Stimulated activated CD4-positive, alpha-beta T cell treated with anti-CD3 and anti-CD28 coated beads, Interleukin-15, amount 100 ng/mL, for 48 hours (primary cell): Measurements from ENCODE around the gene PHF10.
A peak's percentile ranks its signal among the peaks of the same experiment; 100 is the strongest.
"Not testable (repeated sequence)": the region's sequence is repeated elsewhere in the genome, so short reads cannot be mapped to it uniquely, and the experiment has no call there.

ENCODE experiments used
- DNase-seq, 2 donors: peaks; one replicate each; pipeline ENCODE4 v3.0.0-alpha.2; 2020; ENCODE audit warnings: low read depth in 2 of 2

Gene PHF10

DNA sequence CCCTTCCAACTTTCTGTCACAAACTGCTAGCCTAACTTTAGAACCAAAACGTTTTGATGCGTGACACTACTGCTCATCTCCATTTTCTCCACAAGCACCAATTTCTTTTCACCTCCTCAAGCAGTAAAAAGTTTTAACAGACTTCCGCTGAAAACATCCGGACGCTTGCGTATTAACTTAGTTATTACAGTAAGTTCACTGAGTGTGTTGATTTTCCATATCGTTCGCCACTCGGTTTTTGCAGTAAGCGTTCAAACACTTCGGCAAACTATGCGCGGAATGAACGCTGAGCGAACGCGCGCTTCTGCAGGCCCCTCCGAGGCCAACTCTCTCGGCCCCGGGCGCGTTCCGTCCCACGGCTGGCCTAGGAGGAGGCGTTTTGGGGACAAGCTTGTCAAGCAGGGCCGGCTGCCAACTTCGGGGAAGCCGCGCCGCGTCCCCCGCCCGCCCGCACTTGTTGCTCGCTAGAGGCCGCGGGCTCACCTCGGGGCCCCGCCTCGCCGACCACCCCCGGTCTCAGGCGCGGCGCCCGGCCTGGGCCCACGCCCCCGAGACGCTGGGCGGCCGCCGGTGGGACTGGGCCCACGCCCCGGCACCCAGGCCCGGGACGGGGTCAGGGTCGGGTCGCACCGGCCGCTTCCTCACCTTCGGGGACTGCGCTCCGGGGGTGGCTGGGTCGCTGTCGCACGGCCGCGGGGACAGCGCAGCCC, 945 bp downstream of the PHF10 start:
- DNase-seq, result peak in 1 of 2 donors; percentile 40

DNA sequence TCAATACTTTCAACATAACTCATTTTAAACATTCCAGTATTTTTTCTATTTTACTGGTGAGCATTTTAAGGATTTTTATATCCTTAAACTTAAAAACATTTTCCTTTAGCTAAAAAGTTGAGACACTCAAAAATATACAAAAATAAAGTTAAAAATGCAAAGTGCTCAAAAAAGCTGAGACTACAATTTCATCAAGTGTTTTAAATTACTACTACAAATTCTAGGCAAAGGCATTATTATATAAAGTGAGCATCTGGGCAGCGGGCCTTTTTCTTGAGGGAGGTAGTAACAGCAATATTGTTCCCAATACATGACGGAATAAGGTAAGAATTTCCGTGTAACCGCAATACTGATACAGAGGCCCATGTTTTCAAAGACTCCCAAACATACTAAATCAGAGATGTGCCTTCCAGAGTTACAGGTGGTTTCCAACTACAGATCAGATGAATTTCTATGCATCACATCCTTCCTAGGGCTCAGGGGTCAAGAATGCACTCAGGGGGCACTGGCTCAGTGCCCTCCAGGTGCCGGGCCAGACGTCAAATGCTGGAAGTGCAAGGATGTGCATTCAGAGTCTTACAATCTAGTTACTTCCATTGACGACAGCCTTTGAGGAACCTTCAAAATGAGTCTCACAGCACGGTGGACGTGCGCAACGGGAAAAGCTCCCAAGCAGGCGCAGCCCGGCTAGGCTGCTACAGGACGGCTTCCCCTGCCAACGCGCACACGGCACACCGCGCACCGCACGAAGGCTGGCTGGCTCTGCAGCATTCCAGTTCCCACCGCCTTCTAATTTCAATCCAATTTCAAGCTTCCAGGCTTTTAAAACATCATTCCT, 1.7 kb downstream of the PHF10 start:
- peak in 1 of 2 donors; percentile 13 for DNase-seq

DNA sequence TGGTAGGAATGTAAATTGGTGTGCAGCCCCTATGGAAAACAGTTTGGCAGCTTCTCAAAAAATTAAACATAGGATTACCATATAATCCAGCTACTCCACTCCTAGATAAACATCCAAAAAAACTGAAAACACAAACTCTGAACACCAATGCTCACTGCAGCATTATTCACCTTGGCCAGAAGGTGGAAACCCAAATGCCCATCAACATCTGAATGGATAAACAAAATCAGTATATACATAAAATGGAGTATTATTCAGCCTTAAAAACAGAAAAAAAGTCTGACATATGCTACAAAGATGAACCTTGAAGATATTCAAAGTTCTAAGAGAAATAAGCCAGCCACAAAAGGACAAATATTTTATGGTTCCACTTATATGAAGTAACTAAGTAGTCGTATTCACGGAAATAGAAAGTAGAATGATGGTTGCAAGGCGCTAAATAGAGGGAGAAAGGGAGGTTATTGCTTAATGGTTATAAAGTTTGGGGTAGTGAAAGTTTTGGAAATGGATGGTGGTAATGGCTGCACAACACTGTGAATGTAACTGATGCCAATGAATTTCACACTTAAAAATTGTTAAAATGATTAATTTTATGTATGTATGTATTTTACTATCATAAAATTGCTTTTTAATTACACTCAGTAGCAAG, 4.0 kb downstream of the PHF10 start:
- DNase-seq, result no peak

DNA sequence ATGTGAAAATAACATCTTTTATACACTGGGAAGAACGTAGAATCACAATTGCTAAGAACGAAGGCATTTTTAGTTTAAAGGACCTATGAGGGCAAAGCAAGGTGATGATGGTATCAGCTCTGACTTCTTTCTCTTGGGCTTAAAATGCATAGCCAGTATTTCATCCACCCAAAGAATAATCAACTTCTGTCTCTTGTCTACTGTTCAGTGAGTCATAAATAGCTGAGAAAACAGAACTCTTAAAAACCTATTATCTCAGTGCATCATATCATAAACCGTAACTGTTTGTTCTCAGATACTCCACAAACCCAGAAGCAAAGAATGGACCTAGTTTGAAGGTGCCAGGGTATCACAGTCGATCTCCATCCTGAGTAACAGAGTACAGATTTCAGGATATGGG, 5.2 kb downstream of the PHF10 start:
- DNase-seq, result no peak

DNA sequence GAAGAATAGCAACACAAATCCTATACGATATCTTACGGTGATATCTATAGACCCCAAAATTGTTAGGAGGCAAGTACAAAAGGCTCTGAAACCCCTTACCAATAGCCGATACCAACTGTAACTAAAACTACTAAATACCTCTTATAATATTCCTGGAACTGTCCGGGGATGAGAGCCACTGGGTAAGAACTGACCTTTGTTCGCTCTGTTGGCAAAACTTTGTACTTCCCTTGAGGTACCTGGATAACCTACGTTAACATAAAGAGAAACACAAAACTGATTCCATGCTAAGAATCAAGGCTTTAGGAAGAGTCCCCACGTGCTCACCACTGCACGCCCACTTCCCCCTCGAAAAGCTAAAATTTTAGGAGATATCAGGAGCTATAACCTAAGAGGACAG, 9.7 kb downstream of the PHF10 start:
- no peak for DNase-seq

DNA sequence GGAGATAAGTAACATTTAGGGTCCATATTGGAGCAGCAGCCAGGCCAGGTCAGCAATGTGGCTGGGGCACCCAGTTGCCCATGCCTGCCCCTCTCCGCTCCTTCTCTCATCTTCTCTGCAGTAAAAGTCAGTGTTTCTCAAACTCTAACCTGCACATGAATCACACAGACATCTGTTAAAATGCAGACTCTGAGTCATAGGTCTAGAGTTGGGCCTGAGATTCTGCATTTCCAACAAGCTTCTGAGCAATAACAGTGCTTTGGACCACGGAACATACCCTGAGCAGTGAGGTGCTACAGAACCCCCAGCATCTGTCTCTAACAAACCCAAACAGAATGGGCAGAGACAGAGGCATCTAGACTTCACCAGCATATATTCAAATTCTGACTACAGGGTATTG, 10.1 kb downstream of the PHF10 start:
- DNase-seq, result no peak

DNA sequence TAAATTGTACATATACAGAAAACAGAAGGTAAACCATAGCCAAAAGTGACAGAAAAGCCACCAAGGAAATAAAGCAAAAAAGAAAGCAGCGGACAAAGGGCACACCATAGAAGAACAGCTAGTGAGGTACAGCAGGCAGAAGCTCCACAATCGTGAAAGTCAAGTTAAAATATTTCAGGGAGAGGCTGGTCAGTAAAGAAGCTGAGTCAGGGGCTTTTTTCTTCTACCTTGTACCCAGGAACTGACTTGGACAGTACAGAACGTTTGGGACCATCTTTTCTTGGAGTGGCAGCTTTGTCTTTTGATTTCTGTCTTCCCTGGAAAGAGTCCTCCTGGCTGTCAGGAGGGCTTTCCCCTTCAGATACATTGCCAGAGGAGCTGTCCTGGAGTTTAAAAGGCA, 14.3 kb downstream of the PHF10 start:
- no peak for DNase-seq

DNA sequence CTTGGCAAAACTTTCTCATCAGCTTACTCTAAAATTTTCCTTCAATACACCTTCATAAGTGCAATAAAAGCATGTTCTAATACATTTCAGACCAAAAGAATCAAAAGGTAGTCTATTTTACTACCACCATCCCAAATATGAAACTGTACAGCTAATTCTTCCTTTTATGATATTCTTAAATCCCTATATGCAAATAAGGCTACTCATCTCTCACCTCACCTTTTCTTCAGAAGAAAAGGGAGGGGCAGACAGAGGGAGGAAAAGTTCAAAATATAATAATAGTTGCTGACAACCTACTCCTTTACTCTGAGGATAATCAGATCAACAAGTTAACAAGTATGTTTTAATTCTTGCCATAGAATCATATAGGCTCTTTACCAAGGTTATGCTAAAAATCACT, 15.0 kb downstream of the PHF10 start:
- no peak for DNase-seq

DNA sequence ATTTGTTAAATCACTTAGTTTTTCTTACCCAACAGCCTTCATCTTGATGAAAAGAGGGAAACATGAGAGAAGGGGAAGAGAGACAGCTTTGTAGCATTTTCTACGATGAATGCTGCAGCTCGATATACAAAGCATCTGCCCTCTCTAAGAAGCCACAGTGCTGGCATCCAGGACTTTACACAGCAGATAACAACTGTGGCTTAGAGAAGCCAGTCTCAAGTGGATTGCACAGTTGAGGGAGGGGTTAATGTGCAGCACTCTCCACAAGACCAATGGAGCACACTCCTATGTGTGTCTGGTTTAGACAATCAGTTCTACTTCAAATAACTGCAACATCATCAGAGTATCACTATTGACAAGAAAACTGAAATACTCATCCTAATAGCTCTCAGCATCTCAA, 16.5 kb downstream of the PHF10 start:
- no peak for DNase-seq

DNA sequence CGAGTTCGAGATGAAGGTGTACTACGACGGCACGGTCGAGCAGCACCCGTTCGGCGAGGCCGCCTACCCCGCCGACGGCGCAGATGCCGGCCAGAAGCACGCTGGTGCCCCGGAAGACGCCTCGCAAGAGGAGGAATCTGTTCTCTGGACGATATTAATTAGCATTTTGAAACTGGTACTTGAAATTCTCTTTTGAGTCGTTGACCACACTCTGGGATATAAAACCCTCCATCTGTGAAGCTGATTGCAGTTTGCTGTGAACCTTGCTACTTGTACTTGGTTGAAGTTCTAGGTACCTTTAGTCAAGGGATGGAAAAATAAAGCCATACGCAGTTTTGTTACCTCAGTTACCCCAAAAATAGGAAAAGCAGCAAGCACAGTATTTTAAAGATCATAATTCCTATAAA, 21.5 kb downstream of the PHF10 start:
- DNase-seq, result no peak

DNA sequence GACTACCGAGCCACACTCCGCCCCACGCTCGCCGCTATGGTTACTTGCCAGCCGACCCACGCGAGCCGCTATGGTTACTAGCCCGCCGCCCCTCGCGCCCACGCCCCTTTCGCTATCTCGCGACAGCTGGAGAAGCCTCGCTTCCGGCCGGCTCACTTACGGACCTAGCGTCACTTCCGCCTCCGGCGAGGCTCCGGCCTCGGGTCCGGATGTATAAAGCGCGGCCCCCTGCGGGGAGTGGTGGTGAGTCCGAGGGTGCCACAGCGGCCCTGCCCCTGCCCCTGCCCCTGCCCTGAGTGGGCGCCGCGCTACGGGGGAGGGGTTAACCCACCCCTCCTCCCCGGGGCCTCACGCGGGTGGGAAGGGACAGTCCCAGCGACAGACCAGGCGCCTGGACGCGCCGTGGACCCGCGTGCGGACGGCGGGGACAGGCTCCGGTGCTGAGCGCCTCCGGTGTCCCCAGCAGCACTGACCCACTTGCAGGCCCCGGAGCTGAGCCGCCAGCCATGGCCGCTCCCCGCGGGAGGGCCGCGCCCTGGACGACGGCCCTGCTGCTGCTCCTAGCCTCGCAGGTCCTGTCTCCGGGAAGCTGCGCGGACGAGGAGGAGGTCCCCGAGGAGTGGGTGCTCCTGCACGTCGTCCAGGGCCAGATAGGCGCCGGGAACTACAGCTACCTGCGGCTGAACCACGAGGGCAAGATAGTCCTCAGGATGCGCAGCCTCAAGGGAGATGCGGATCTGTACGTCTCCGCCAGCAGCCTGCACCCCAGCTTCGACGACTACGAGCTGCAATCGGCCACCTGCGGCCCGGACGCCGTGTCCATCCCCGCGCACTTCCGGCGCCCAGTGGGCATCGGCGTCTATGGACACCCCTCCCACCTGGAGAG, 22.1 kb downstream of the PHF10 start, which contains the start of the genes C6orf120 and WDR27:
TSS of gene C6orf120 (plus strand) at position 173 of the 886 bp plus-strand sequence. CDS start at position 507, 334 bp downstream.
TSS of gene WDR27 (minus strand) at position 76 of the 886 bp plus-strand sequence. CDS start 13,024 bp downstream, outside the sequence.
- peak; percentile 98 for DNase-seq

DNA sequence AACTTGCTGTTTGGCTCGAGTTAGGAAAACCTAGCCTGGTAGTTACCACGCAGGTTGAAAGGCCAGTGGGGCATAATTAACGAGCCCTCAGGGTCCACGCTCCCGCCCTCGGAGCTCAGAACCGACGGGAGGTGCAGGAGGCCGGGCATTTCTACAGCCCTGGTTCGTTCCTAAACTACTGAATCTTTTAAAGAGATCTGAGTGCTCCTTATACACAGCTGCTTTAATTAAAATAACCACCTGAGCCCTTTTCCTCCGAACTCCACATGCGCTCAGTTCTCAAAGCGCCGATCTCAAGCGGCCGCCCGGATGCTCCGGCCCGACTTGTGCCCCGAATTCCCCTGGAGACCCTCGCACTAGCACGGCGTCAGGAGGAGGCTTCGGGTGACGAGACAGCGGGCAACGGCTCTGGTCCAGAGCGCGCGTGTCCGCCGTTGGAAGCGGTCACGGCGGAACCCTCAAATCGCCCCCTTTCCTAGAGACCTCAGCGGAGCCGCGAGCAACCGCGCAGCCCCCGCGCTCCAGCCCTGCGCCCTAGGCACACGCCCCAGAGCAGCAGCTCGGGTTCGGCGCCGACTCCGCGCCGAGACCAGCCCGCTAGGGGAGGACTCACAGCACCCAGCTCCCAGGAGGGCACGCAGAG, 22.9 kb downstream of the PHF10 start:
- DNase-seq, result no peak

DNA sequence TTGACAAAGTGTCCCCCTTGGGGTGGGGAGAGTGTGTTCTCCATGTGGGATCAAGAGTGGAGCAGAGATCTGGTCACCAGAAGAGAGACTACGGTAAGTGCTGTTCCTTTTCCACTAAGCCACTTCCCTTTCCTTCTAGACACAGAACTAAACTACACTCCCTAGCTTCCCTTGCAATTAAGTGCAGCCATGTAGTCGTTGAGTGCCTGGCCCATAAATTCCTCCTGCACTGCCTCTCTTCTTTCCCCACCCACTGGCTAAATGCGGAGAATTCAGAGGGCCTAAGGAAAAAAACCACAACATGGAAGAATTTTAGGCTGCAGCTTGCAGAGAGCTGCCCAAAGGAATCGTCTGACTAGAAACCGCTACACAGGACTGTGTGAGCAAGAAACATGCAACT, 24.0 kb downstream of the PHF10 start:
- DNase-seq, result no peak

DNA sequence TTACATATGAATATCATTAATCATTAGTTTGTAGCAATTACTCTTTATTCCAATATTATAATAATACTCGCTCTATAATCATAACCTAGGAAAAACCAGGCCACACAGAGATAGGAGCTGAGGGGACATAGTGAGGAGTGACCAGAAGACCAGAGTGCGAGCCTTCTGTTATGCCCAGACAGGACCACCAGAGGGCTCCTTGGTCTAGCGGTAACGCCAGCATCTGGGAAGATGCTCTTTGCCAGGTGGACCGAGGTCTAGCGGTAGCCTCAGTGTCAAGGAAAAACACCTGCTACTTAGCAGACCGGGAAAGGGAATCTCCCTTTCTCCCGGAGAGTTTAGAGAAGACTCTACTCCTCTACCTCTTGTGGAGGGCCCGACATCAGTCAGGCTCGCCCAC, 27.2 kb downstream of the PHF10 start:
- DNase-seq, result not testable (repeated sequence)

DNA sequence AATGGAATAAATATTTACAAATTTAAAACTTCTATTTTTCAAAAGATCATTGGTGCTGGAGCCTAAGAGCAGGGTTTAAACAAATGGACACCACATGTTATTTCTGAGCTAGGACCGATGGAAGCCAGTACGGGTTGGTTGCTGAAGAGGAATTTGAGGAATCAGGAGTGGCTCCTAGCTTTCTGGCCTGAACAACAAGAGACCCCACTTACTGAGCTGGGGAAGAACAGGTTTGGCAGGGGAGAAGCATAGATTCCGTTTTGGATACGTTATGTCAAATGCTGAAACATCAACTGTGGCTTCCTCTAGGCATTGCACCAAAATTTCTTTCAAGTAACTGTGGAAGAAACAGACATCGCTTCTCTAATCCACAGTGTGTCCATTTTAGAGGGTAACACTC, 29.2 kb downstream of the PHF10 start:
- no peak for DNase-seq

DNA sequence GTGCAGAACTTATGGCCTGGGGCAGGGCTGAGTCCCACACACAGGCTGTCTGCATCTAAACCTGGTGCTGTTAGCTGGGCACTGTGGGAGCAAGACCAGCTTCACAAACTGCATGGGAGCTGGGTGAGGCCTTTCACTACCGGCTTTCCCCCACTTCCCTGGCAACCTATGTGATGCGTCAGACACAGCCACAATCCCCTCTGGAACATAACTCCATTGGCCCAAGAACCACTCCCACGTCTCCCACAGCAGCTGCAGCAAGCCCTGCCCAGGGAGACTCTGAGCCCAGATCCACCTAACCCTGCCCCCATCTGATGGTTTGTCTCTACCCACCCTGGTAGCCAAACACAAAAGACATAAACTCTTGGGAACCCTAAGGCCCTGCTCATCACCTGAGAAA, 31.8 kb downstream of the PHF10 start:
- DNase-seq, result no peak

DNA sequence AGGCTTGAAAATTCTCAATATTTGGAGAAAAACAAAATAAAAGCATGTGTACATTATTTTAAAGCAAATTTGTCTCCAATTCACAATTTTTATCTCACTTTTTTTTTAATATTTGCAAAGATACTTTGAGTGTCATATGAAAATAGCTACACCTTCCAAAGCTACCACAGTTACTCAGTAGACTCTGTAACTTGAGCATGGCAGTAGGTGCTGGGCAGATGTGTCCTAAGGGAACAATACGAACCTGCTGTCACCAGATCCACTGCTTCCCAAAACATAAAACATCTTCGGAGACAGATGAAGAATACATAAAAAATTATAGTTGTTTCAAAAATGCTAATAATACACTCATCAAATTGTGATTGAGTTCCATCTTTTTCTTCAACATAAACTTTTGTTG, 33.0 kb downstream of the PHF10 start:
- no peak for DNase-seq

DNA sequence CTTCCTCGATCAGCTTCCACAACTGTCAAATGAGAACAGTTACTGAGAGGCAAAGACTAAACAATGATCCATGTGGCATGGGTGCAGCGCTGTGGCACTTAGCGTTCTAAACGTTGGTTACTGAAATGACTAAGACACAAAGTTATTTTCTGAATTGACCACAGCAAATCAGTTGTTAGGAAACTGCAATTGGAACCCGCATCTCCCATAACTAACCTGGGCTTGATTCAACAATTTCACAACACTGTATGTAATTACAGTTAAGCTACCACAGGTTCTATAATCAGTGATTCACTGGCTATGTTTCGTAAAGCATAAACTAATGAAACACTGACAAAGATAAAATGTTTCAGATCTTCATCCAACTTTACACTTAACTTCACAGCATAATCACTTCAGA, 35.0 kb downstream of the PHF10 start:
- no peak for DNase-seq

DNA sequence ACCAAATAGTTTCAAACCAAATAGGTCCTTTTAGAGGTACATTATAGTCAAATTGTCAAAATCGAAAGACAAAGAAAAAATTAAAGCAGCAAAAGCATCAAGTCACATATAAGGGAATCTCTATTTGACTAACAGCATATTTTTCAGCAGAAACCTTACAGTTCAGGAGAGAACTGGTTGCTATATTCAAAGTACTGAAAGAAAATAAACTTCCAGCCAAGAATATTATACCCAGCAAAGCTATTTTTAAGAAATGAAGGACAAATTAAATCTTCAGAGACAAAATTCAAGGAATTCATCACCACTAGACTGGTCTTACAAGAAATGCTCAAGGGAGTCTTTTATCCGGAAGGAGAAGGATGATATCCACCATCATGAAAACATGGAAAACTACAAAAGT, 38.4 kb downstream of the PHF10 start:
- DNase-seq, result no peak

DNA sequence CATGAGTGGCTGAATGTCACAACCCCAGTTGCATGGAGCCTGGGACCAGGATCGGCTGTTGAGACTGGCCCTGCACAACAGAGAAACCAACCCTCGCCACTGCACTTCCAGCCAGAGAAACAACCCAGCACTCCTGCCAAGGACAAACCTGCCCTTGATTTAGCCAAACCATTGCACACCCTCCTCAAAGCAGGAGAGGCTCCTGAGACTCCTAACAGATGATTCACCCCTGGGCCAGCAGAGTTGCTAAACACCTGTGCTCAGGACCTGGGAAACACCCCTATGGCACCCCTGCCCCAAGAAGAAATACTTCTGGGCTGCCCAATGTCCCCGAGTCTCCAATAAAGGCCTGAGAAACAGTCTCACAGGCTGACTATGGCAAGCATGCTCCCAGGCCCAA, 40.2 kb downstream of the PHF10 start:
- no peak for DNase-seq

DNA sequence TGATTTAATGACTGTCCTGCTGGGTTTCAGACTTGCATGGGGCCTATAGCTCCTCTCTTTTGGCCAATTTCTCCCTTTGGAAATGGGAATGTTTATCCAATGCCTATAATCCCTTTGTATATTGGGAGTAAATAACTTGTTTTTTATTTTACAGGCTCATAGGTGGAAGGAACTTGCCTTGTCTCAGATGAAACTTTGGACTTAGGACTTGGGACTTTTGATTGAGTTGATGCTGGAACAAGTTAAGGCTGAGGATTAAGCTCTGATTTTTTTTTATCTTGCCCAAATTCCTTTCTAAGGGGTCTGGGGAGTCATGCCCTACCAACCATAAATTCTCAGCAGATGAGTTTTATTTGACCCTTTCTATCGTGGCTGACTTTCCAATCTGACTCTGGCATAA, 46.0 kb downstream of the PHF10 start:
- no peak for DNase-seq
